ENCODE data around the gene SYTL4.

The SYTL4 gene

GRCh38 chrX:100647095-100647494 lies 84.8 kb downstream of the SYTL4 start:
- DNase-seq: no peak

GRCh38 chrX:100645106-100645505 lies 86.8 kb downstream of the SYTL4 start:
- no peak for DNase-seq

DNA sequence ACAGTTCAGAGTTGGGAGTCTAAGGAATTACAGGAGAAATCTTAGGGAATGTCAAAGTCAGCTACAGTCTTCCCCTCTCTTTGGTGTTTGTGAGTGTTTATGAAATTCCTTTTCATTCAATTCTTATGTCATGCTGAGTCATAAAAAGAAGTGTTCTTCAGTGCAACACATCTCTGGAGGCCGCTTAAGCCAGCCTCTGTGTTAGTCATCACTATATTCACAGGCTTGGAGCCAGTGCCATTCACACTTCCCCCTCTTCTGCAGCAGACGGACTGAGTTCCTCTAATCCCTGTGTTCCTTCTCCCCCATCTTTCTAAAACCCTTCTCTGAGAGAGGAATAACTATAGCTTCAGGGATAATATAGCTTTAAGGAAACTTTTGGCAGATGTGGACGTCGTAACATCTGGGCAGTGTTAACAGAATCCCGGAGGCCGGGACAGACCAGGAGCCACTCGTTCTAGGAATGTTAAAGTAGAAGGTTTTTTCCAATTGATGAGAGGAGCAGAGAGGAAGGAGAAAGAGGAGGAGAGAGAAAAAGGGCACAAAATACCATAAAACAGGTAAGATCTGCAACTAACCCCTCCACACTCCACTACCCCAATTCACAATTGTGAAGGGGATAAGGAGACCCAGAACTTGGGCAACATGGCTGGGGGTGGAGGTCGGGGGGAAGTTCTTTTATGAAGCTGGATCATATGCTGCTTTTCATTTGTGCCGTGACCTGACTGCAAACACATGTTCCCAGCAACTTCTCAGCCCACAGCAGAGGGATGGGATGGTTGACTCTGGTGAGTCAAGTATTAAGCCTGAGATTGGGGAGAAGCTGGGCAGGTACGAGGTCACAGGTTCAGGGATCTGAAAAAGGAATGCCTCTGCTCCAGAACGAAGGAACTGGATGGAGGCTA lies 87.7 kb downstream of the SYTL4 start, which contains the start of gene SRPX2:
TSS of gene SRPX2 (plus strand) at position 244 of the 905 bp plus-strand sequence. CDS start 2,124 bp downstream, outside the sequence.
- peak; percentile 59 for DNase-seq

DNA sequence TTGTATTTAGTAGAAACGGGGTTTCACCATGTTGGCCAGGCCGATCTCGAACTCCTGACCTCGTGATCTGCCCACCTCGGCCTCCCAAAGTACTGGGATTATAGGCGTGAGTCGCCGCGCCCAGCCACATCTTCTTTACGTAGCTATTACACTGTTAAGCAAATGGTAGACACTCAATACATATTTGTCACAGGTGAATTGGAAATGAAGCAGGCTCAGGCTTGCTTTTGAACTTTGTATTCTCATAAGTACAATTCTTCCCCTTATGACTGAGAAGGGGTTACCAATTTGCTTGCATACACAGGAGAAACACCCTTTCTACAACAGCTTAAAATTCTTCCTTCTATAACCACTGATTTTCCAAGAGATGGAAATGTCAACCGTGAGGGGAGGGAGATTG lies 88.7 kb downstream of the SYTL4 start:
- no peak for DNase-seq

DNA sequence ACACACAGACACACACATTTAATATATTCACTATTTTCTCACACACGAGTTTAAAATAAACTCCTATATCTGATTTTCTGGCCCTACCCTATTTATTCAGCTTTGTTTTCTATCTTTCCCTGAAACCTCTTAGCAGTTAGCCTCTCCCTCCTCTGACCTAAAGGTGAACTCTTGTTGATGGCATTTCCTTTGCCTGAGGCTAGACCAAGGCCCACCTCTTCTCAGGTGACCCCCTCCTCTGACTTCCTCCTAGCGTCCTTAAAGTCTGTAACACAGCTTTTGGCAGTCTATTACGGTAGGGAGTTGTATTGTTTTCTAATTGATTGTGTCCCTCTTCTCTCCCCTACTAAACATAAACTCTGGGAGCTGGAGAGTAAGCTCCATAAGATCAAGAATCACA lies 89.6 kb downstream of the SYTL4 start:
- DNase-seq: no peak

DNA sequence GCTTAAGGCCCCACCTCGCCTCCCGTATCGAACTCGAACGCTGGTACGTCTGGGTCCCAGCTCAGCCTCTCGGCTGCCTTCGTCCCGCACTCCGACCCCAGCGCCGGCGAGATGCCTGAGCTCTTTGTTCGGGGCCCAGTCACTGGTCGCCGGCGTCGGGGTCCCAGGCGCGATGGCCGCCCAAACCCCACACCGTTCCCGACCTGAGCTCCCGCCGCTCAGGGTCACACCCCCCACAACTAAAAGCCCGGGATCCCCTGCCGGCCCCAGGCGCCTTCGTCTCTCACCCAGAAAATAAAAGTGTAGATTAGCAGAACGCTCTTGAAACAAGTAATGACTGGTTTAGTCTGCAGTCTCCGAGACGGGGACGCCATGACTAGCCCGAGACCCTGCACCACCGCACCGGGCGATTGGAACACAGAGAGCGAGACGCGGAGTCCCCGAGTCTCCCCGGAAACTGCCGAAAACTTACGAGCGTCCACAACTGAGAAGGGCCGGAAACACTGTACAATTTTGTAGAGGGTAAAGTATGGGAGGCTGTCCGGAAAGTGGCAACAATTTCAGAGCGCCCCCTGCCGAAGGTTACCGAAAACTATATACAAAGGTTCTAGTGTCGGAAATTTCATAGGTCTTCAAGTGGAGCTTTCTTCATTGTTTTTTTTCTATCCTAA lies 95.5 kb downstream of the SYTL4 start, which contains the start of gene TSPAN6:
TSS of gene TSPAN6 (minus strand) at position 486 of the 671 bp plus-strand sequence. CDS start at position 374, 112 bp downstream.
- peak; percentile 73 for DNase-seq

DNA sequence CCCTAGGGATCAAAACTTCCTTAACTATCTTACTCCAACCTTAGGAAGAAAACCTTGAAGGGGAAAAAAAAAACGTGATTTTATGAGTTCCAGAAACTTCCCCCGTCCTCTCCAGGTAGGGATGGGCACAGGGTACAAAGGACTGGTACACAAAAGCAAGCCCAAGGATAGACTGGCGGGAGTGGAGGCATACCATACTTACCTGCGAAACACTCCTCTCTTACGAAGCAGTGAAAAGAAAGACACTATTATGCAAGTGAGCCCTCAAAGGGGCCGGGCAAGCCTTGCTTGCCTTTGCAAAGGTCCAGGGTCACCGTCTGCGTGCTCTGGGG lies 96.0 kb downstream of the SYTL4 start:
- no peak for DNase-seq

DNA sequence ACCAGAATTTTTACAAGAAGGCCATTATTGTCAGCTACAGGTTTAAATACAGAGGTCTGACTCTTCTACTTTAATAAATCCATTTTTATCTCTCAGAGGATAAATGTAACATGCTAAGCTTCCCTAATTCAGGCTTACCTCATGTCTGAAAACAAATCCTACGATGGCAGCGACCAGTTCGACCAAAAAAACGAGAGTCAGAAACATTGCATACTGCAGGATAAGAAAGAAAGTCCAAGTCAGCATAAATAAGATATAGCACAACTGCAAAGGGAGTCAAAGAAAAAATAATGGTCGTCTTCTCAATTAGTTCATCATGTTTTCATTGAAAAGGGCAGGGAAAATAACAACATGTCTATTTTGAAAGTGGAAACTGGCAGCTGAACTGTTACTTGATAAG lies 96.9 kb downstream of the SYTL4 start:
- no peak for DNase-seq

DNA sequence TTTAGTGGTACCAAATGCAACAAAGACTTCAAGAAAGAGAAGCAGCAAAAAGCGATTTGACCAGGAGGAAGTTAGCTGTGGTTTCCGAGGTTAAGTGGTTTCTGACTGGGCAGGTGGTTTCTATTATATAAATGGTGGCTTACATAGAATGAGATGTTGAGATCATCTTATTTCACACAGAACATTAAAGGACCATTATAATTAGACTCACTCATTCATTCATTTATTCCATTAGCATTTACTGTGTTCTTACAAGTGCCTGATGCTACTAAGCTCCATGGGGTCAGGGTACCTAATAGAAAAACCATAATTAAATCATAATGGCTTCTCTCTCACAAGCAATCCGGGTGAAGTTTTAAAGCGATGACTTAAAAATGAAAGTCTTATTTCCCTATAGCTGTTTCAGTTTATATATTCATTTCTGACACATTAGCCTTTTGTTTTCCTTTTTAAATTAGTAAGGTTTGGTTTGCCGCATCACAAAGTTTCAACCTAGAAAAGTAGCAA lies 105.9 kb downstream of the SYTL4 start:
- no peak for DNase-seq

All from amniotic stem cell (primary cell).